ENCODE data around the gene REN. TPM values are rescaled to one million over a fixed set of nuclear protein-coding genes. Genes with fewer than 3 reads are reported as not detected.

REN gene
- not detected in 5 replicates for total RNA-seq (2022; extraction: Qiagen RNA extraction; ENCODE audit: low read depth)

GRCh38 chr1:204166219-204166618 lies at the start of gene REN:
Gene REN (minus strand): TSS chr1:204166337. CDS start chr1:204166293, 44 bp downstream.

DNA sequence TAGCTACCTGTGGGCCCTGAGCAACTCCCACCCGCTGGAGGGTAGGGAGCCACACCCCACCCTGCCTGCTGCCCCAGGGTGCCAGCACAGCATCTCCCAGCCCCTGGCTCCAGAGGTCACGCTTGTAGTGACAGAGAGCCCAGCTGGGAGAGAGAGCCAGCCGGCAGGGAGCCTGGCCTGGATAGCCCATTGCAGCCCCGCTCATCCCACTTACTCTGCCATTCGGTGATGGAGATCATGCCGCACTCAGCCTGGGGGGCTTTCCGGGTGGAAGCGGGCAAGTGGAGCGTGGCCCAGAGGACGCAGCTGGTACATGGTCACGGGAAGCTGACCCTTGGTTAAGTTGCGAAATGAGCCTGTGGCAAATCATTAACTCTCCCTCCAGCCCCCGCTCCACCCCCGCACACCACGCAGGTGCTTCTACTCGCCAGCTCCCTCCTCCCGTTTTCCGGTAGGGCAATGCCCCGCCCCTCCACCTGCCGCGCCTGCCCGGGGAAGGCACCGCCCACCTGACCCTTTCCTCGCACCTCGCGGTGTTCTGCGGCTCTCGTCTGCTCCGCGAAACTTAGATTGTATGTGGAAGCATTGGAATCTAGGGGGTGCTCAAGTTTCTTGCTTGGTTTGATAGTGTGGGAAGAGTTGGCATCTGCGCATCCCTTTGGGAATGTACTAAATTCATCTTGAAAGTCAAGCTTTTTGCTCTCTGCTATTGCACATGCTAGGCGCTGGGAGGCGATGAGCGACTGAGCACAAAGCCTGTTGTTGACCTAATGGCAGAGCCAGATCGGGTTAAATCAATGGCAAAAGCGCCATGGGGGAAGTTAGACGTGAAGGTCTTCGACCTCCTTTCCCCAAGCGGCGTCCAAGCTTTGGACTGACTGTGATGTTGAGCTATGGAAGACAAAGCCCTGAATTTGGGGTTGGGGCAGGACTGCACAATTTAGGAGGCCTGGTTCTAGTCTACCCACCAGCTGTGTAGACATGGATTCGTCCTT lies 47.8 kb upstream of the REN start, which contains the start of gene GOLT1A:
GOLT1A (minus strand) TSS at position 321 of the 995 bp plus-strand sequence; CDS start at position 239, 82 bp downstream.

DNA sequence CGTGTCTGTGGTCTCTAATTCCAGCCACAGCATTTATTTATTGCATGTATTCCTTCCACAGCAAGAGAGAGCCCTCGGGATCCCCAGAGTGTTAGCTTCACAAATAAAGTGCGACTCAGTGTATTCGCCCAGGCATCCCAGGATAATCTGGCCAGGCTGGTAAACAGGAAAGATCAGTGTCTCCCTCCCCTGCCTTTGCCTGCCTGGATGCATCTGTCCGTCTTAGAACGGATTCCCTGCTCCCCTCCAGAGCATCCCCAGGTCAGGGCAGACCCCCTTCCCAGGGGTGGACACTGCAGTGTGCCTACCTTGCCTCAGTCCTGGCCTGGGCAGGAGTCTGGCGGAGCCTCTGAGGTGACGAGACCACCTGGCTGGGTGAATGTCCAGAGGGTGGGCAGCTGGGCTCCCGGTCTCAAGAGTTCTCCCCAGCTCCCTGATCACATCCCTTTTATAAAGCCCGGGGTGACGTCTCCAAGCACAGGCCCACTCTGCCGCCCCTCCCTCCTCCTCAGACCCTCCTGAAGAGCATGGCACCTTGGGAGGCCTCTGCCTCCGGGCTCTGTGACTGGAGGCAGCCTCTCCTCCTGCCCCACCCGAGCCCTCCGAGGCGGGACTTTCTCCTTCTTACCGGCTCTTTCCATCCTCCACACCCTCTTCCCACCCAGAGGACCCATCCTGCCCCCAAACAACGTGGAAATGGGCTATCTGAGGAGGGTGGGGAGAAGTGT lies 30.1 kb upstream of the REN start, which contains the start of gene KISS1:
KISS1 (minus strand) TSS at position 424 of the 728 bp plus-strand sequence. CDS start 3,615 bp downstream, outside the sequence.

DNA sequence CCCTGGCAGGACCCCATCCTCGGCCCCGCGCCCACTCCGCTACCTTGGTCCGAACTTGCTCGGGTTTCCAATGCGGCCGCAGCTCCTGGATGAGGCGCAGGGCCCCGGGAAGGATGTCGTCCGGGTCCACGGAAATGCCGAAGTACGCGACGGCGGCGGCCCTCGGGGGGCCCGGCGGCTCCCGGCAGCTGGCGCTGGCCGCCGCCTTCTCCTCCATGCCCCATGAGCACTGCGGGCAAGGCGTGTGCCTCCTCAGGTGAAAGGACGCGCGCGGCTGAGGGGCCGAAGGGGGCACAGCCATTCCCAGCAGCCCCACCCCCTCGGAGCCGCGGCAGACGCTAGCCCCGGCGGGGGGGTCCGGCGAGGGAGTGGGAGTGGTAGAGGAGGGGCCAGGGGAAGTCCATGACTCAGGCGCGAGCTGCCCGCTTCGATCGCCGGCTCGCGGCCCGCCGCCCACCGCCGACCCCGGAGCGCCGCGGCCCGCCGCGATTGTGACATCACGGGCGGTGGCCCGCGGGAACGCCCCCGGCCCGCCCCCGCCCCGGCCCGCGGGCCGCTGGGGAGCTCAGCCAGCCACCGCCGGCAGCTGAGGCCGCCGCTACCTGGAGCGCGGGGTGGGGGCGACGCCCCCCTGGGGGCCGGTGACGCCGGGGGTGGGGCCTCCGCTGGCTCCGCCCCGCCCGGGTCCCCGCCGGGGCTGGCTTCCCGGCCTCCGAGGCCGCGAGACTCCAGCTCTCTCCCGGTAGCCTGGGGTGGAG lies 14.4 kb downstream of the REN start, which contains the start of gene ETNK2:
ETNK2 (minus strand) TSS at position 493 of the 758 bp plus-strand sequence; CDS start at position 301, 192 bp downstream.

Other genes starting within 250 kb of the REN start
- 11.4 to 24.2 TPM (median 19.0 TPM) in 5 replicates for gene SOX13, start 93.2 kb downstream of the REN start, total RNA-seq (2022; extraction: Qiagen RNA extraction; ENCODE audit: low read depth)
- 4.6 to 8.1 TPM (median 6.6 TPM) in 5 replicates for gene ETNK2, start 14.3 kb downstream of the REN start, total RNA-seq (2022; extraction: Qiagen RNA extraction; ENCODE audit: low read depth)
- gene KISS1, start 30.2 kb upstream of the REN start, total RNA-seq (2022; extraction: Qiagen RNA extraction; ENCODE audit: low read depth) = 0.48 to 0.56 TPM in 2 of 5 replicates, not detected in the others
- gene GOLT1A, start 47.7 kb upstream of the REN start, total RNA-seq (2022; extraction: Qiagen RNA extraction; ENCODE audit: low read depth) = 4.0 to 6.3 TPM (median 4.8 TPM) in 5 replicates
- gene PLEKHA6, start 193.6 kb upstream of the REN start, total RNA-seq (2022; extraction: Qiagen RNA extraction; ENCODE audit: low read depth) = 20.4 to 35.4 TPM (median 29.9 TPM) in 5 replicates
- gene PPP1R15B, start 245.5 kb upstream of the REN start, total RNA-seq (2022; extraction: Qiagen RNA extraction; ENCODE audit: low read depth) = 19.0 to 31.9 TPM (median 25.8 TPM) in 5 replicates

Data from A549 treated with ZK216348 at 1 μM for 4 hours (cell line).